Measurements from ENCODE around the gene TRIM38. TPM values are rescaled to one million over a fixed set of nuclear protein-coding genes. Genes with fewer than 3 reads are reported as not detected.
A peak's percentile ranks its signal among the peaks of the same experiment; 100 is the strongest.

The TRIM38 gene
- total and polyA plus RNA-seq, 2 of the 13 experiments (the other 11 are each of a cell fraction or from before 2014, with no cell fraction given) = 2.5 to 3.1 TPM

DNA sequence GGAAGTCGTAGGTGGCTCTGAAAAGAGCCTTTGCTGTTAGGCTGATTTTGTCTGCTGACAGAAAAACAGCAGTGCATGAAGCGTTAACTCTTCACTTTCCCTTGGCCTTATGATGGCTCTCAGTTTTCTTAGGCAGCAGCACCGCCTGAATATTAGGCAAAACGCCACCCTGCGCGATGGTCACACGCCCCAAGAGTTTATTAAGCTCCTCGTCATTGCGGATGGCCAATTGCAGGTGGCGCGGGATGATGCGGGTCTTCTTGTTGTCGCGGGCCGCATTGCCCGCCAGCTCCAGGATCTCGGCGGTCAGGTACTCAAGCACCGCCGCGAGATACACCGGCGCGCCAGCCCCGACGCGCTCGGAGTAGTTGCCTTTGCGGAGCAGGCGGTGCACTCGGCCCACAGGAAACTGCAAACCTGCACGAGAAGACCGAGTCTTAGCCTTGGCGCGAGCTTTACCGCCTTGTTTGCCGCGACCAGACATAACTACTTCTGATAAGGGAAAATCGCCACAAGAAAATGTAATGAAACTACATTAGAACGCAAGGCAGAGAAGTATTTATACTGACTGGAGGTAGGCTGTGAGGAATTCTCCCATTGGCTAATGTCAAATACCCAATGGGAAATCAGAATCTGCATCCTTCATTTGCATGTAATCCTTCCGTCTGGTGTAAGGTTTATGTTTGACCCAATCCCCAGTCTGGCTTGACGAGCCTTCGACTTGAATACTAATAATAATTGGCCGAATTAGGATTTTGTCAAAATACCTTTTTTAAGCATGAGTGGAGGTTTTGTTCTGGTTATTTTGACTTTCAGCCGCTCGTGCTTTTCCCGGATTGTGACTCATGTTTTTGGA, 70.7 kb downstream of the TRIM38 start (continued):
- TF ChIP-seq ZNF773 (CRISPR knock-in tag; IDR thresholded peaks at IDR 0.05; ENCODE audit: borderline replicate concordance) (no peak), NR2F2 (IDR thresholded peaks at IDR 0.05; ENCODE audit: borderline replicate concordance, low read depth) (peak; percentile 15; the same call in 1 of the 2 replicates), ZNF468 (CRISPR knock-in tag; IDR thresholded peaks at IDR 0.05) (no peak), ZNF180 (CRISPR knock-in tag; IDR thresholded peaks at IDR 0.05; ENCODE audit: borderline replicate concordance, low read depth) (no peak), ZNF83 (CRISPR knock-in tag; IDR thresholded peaks at IDR 0.05; ENCODE audit: borderline replicate concordance) (peak; percentile 68; the same call in 1 of the 2 replicates), TARDBP (CRISPR knock-in tag; IDR thresholded peaks at IDR 0.05) (peak; percentile 69; the same call in 1 of the 2 replicates), SIN3A (IDR thresholded peaks at IDR 0.05; ENCODE audit: borderline replicate concordance, low read depth, low read length) (peak; percentile 22; the same call in 1 of the 2 replicates), ZFP41 (CRISPR knock-in tag; IDR thresholded peaks at IDR 0.05; ENCODE audit: borderline replicate concordance) (no peak), MTF1 (CRISPR knock-in tag; IDR thresholded peaks at IDR 0.05) (no peak), ZSCAN20 (CRISPR knock-in tag; IDR thresholded peaks at IDR 0.05; ENCODE audit: borderline replicate concordance) (0 out of 2 replicates have a peak, but pooled peaks have one; percentile 44), TAF15 (IDR thresholded peaks at IDR 0.05; ENCODE audit: low read depth, low read length, poor library complexity, severe bottlenecking) (no peak)
- TF ChIP-seq, protein P1, sequence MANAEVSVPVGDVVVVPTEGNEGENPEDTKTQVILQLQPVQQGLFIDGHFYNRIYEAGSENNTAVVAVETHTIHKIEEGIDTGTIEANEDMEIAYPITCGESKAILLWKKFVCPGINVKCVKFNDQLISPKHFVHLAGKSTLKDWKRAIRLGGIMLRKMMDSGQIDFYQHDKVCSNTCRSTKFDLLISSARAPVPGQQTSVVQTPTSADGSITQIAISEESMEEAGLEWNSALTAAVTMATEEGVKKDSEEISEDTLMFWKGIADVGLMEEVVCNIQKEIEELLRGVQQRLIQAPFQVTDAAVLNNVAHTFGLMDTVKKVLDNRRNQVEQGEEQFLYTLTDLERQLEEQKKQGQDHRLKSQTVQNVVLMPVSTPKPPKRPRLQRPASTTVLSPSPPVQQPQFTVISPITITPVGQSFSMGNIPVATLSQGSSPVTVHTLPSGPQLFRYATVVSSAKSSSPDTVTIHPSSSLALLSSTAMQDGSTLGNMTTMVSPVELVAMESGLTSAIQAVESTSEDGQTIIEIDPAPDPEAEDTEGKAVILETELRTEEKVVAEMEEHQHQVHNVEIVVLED (CRISPR knock-in tag; IDR thresholded peaks at IDR 0.05; ENCODE audit: borderline replicate concordance) = peak; percentile 43
- TF ChIP-seq, protein P2, sequence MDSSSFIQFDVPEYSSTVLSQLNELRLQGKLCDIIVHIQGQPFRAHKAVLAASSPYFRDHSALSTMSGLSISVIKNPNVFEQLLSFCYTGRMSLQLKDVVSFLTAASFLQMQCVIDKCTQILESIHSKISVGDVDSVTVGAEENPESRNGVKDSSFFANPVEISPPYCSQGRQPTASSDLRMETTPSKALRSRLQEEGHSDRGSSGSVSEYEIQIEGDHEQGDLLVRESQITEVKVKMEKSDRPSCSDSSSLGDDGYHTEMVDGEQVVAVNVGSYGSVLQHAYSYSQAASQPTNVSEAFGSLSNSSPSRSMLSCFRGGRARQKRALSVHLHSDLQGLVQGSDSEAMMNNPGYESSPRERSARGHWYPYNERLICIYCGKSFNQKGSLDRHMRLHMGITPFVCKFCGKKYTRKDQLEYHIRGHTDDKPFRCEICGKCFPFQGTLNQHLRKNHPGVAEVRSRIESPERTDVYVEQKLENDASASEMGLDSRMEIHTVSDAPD (CRISPR knock-in tag; IDR thresholded peaks at IDR 0.05) = 0 out of 2 replicates have a peak, but pooled peaks have one; percentile 21
- TF ChIP-seq, protein P3, sequence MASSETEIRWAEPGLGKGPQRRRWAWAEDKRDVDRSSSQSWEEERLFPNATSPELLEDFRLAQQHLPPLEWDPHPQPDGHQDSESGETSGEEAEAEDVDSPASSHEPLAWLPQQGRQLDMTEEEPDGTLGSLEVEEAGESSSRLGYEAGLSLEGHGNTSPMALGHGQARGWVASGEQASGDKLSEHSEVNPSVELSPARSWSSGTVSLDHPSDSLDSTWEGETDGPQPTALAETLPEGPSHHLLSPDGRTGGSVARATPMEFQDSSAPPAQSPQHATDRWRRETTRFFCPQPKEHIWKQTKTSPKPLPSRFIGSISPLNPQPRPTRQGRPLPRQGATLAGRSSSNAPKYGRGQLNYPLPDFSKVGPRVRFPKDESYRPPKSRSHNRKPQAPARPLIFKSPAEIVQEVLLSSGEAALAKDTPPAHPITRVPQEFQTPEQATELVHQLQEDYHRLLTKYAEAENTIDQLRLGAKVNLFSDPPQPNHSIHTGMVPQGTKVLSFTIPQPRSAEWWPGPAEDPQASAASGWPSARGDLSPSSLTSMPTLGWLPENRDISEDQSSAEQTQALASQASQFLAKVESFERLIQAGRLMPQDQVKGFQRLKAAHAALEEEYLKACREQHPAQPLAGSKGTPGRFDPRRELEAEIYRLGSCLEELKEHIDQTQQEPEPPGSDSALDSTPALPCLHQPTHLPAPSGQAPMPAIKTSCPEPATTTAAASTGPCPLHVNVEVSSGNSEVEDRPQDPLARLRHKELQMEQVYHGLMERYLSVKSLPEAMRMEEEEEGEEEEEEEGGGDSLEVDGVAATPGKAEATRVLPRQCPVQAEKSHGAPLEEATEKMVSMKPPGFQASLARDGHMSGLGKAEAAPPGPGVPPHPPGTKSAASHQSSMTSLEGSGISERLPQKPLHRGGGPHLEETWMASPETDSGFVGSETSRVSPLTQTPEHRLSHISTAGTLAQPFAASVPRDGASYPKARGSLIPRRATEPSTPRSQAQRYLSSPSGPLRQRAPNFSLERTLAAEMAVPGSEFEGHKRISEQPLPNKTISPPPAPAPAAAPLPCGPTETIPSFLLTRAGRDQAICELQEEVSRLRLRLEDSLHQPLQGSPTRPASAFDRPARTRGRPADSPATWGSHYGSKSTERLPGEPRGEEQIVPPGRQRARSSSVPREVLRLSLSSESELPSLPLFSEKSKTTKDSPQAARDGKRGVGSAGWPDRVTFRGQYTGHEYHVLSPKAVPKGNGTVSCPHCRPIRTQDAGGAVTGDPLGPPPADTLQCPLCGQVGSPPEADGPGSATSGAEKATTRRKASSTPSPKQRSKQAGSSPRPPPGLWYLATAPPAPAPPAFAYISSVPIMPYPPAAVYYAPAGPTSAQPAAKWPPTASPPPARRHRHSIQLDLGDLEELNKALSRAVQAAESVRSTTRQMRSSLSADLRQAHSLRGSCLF (CRISPR knock-in tag; IDR thresholded peaks at IDR 0.05; ENCODE audit: borderline replicate concordance) = no peak
- TF ChIP-seq, protein P4, sequence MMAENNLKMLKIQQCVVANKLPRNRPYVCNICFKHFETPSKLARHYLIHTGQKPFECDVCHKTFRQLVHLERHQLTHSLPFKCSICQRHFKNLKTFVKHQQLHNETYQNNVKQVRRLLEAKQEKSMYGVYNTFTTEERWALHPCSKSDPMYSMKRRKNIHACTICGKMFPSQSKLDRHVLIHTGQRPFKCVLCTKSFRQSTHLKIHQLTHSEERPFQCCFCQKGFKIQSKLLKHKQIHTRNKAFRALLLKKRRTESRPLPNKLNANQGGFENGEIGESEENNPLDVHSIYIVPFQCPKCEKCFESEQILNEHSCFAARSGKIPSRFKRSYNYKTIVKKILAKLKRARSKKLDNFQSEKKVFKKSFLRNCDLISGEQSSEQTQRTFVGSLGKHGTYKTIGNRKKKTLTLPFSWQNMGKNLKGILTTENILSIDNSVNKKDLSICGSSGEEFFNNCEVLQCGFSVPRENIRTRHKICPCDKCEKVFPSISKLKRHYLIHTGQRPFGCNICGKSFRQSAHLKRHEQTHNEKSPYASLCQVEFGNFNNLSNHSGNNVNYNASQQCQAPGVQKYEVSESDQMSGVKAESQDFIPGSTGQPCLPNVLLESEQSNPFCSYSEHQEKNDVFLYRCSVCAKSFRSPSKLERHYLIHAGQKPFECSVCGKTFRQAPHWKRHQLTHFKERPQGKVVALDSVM (CRISPR knock-in tag; IDR thresholded peaks at IDR 0.05) = peak; percentile 37; the same call in 1 of the 2 replicates
- TF ChIP-seq, protein P5, sequence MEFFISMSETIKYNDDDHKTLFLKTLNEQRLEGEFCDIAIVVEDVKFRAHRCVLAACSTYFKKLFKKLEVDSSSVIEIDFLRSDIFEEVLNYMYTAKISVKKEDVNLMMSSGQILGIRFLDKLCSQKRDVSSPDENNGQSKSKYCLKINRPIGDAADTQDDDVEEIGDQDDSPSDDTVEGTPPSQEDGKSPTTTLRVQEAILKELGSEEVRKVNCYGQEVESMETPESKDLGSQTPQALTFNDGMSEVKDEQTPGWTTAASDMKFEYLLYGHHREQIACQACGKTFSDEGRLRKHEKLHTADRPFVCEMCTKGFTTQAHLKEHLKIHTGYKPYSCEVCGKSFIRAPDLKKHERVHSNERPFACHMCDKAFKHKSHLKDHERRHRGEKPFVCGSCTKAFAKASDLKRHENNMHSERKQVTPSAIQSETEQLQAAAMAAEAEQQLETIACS (CRISPR knock-in tag; IDR thresholded peaks at IDR 0.05) = no peak
